Activated CD8-positive, alpha-beta T cell treated with anti-CD3 and anti-CD28 coated beads for 36 hours (primary cell): ENCODE data around the gene MLN. TPM values are rescaled to one million over a fixed set of nuclear protein-coding genes. Genes with fewer than 3 reads are reported as not detected.

ENCODE experiments used
- ATAC-seq: fragments of 200-7000 bp; cut with Tn5 transposase; one replicate; pipeline ENCODE4 v1.10.0; 2021; ENCODE audit warnings: mild to moderate bottlenecking, moderate library complexity
- CTCF ChIA-PET: fragments of 350-600 bp; sonication (Branson Sonifier 250); formaldehyde crosslinking; loops from one replicate; lab custom pipeline; 2021; ENCODE audit warnings: antibody characterized with exemption; lab: Charles Lee
- POLR2A ChIA-PET: fragments of 350-600 bp; sonication (Branson Sonifier 250); formaldehyde crosslinking; loops from one replicate; lab custom pipeline; 2021; ENCODE audit warnings: antibody characterized with exemption; lab: Charles Lee
- DNase-seq: peaks from one replicate; pipeline ENCODE4 v3.0.0-alpha.2; 2020
- H3K27ac Mint-ChIP-seq: one replicate; pipeline ENCODE4 v1.8.0; 2021; ENCODE audit warnings: mild to moderate bottlenecking, mixed read lengths
- H3K27me3 Mint-ChIP-seq: one replicate; pipeline ENCODE4 v1.8.0; 2021; ENCODE audit warnings: mixed read lengths
- H3K36me3 Mint-ChIP-seq: one replicate; pipeline ENCODE4 v1.8.0; 2021; ENCODE audit warnings: low read depth, mixed read lengths
- H3K4me1 Mint-ChIP-seq: one replicate; pipeline ENCODE4 v1.8.0; 2021; ENCODE audit warnings: low read depth, mixed read lengths
- H3K4me3 Mint-ChIP-seq: one replicate; pipeline ENCODE4 v1.8.0; 2021; ENCODE audit warnings: mild to moderate bottlenecking, moderate library complexity, mixed read lengths
- H3K9me3 Mint-ChIP-seq: one replicate; pipeline ENCODE4 v1.8.0; 2021; ENCODE audit warnings: mixed read lengths
- CTCF ChIP-seq: fragments of 200-600 bp; IDR thresholded peaks from one replicate; pipeline ENCODE4 v1.8.0; 2022; ENCODE audit warnings: antibody characterized with exemption, mild to moderate bottlenecking
- intact Hi-C: fragments of 100-400 bp; cut with micrococcal nuclease; formaldehyde crosslinking; loops from one replicate; pipeline ENCODE4 v1.10.0; 2022
- total RNA-seq, 2 experiments: library from RNA; stranded (reverse); gene quantifications; one replicate each; pipeline ENCODE4 v1.2.3, GENCODE V29; 2021

The MLN gene
- total RNA-seq, 2 experiments from 2014 or later: not detected

GRCh38 chr6:33746036-33746600, 57.7 kb downstream of the MLN start:
- CTCF ChIA-PET: interaction anchor here (0.7 to 9.9 kb wide), 9 partner anchors 24 to 409 kb away, joined by 3 to 87 read pairs (median 3); partner anchors contain the start of gene UQCC2
- Mint-ChIP-seq H3K4me1 (peaks cover 2% of the 10 kb centered on the region), H3K9me3 (no peaks in the 10 kb centered on the region), H3K27ac (no peak overlapping the region), H3K27me3 (peaks cover 5% of the 10 kb centered on the region), H3K4me3 (no peak overlapping the region), H3K36me3 (no peaks in the 10 kb centered on the region)
- DNase-seq: no peak
- intact Hi-C loops: no loop called here
- POLR2A ChIA-PET: no interaction called here
- ATAC-seq: no peak
- TF ChIP-seq CTCF: no peak

DNA sequence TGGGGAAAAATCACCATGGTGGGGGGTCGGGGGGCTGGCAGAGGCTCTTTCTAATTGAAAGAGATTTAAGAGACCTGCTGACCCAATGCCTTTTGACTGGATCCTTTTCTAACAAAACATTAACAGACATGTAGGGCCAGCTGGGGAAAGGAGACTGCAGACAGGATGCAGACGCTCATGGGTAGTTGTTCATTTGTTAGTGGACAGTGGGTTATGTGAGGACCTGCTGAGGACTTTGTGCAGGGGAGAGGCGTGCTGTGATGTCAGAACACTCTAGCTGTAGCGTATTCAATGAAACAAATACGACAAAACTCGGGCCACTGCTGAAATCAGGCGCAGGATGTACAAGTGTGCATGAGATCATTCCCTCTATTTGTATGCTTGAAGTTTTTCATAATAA, 58.3 kb downstream of the MLN start:
- POLR2A ChIA-PET: no interaction called here
- intact Hi-C loops: no loop called here
- Mint-ChIP-seq H3K27ac (no peak overlapping the region), H3K9me3 (no peaks in the 10 kb centered on the region), H3K4me3 (no peak overlapping the region), H3K36me3 (no peaks in the 10 kb centered on the region), H3K27me3 (peaks cover 5% of the 10 kb centered on the region), H3K4me1 (peaks cover 2% of the 10 kb centered on the region)
- DNase-seq (no peak), ATAC-seq (no peak)
- TF ChIP-seq CTCF: no peak
- CTCF ChIA-PET: interaction anchor here (0.7 to 9.9 kb wide), 10 partner anchors 15 to 410 kb away, joined by 3 to 87 read pairs (median 4); partner anchors contain the start of gene UQCC2

GRCh38 chr6:33744895-33745546, 58.8 kb downstream of the MLN start:
- Mint-ChIP-seq H3K9me3 (no peaks in the 10 kb centered on the region), H3K27me3 (peaks cover 5% of the 10 kb centered on the region), H3K4me1 (peaks cover 2% of the 10 kb centered on the region), H3K36me3 (no peaks in the 10 kb centered on the region), H3K27ac (no peak overlapping the region), H3K4me3 (no peak overlapping the region)
- no peak for ATAC-seq
- DNase-seq: no peak
- TF ChIP-seq CTCF: no peak
- intact Hi-C loops: no loop called here
- CTCF ChIA-PET: interaction anchor here (0.6 to 9.9 kb wide), 27 partner anchors 10 to 410 kb away, joined by 3 to 87 read pairs (median 4); partner anchors contain the start of gene UQCC2
- POLR2A ChIA-PET: no interaction called here

Other genes with a start within 250 kb of the MLN start
- gene BAK1, start 223.7 kb downstream of the MLN start, total RNA-seq: 10 to 100 TPM; 33.8 to 34.3 TPM
- gene ITPR3, start 182.7 kb downstream of the MLN start, total RNA-seq: 10 to 100 TPM; 36.6 to 38.0 TPM
- gene UQCC2, start 92.3 kb downstream of the MLN start, total RNA-seq: 100 to 1,000 TPM; 127 to 128 TPM
- gene IP6K3, start 57.1 kb downstream of the MLN start, total RNA-seq: not detected
- 10 to 100 TPM; 40.1 to 41.5 TPM for gene LEMD2, start 14.9 kb downstream of the MLN start, total RNA-seq